A673 (cell line): ENCODE measurements around the gene SYNJ1. TPM values are rescaled to one million over a fixed set of nuclear protein-coding genes. Genes with fewer than 3 reads are reported as not detected.

Experiments
- BruUV-seq: library from RNA; stranded (reverse); fragments of 400-500 nt; replicated peaks from 2 replicates; lab custom pipeline; 2021; lab: Mats Ljungman, UMichigan
- CTCF ChIA-PET: fragments of 300-600 bp; sonication (Branson Sonifier 250); formaldehyde crosslinking; loops from one replicate; lab custom pipeline; 2022; ENCODE audit warnings: antibody characterized with exemption; lab: Charles Lee
- POLR2A ChIA-PET: fragments of 300-600 bp; sonication (Branson Sonifier 250); formaldehyde crosslinking; loops from one replicate; lab custom pipeline; 2022; ENCODE audit warnings: antibody characterized with exemption; ENCODE audit not compliant: low non-redundant PET; lab: Charles Lee
- DNase-seq: peaks from one replicate; pipeline ENCODE4 v3.0.0-alpha.2; 2015; ENCODE audit warnings: low spot score
- H3K27ac ChIP-seq: fragments of 200-600 bp; sonication (generic); 2 replicates; pipeline ENCODE4 v1.5.1; 2016; ENCODE audit warnings: mixed run types, low read depth, mild to moderate bottlenecking, mixed read lengths, antibody characterized with exemption, low read length; ENCODE audit not compliant: poor library complexity, severe bottlenecking
- H3K27me3 ChIP-seq: fragments of 200-600 bp; sonication (generic); replicated peaks from 2 replicates; pipeline ENCODE4 v1.6.1; 2017; ENCODE audit warnings: mixed run types, low read depth, mild to moderate bottlenecking, mixed read lengths, antibody characterized with exemption, low read length; ENCODE audit not compliant: insufficient read depth, poor library complexity
- H3K36me3 ChIP-seq: fragments of 200-600 bp; sonication (generic); 2 replicates; pipeline ENCODE4 v1.6.1; 2016; ENCODE audit warnings: mixed run types, mild to moderate bottlenecking, mixed read lengths, antibody characterized with exemption, low read length; ENCODE audit not compliant: insufficient read depth, poor library complexity, severe bottlenecking
- H3K4me1 ChIP-seq: fragments of 200-600 bp; sonication (generic); 2 replicates; pipeline ENCODE4 v1.6.1; 2017; ENCODE audit warnings: mixed run types, mild to moderate bottlenecking, mixed read lengths, antibody characterized with exemption, low read length; ENCODE audit not compliant: insufficient read depth, poor library complexity, severe bottlenecking
- H3K4me3 ChIP-seq: fragments of 200-600 bp; sonication (generic); 2 replicates; pipeline ENCODE4 v1.5.1; 2016; ENCODE audit warnings: low read depth, mixed run types, mild to moderate bottlenecking, mixed read lengths, low read length; ENCODE audit not compliant: poor library complexity, severe bottlenecking
- H3K9me3 ChIP-seq: fragments of 200-600 bp; sonication (generic); 2 replicates; pipeline ENCODE4 v1.6.1; 2016; ENCODE audit warnings: mixed run types, low read depth, mild to moderate bottlenecking, mixed read lengths, antibody characterized with exemption, low read length; ENCODE audit not compliant: poor library complexity, severe bottlenecking
- CTCF ChIP-seq: fragments of 300-800, 200-600 bp; sonication (generic); conservative IDR thresholded peaks from 2 replicates; pipeline ENCODE4 v1.5.1; 2017; ENCODE audit warnings: low read depth, mild to moderate bottlenecking, antibody characterized with exemption, low read length, moderate library complexity, mixed read lengths
- EZH2 ChIP-seq: fragments of 200-600 bp; sonication (generic); IDR thresholded peaks from 2 replicates; pipeline ENCODE4 v1.6.1; 2017; ENCODE audit warnings: borderline replicate concordance, low read depth, mild to moderate bottlenecking, mixed read lengths, antibody characterized with exemption, low read length; ENCODE audit not compliant: poor library complexity, severe bottlenecking
- intact Hi-C: fragments of 100-400 bp; cut with micrococcal nuclease; formaldehyde crosslinking; loops from one replicate; pipeline ENCODE4 v1.10.0; 2022; ENCODE audit not compliant: unreplicated experiment
- total RNA-seq: library from RNA; stranded (reverse); gene quantifications from 2 replicates; pipeline ENCODE4 v1.2.3, GENCODE V29; 2021

Gene SYNJ1
- total RNA-seq, 1 experiment from 2014 or later: 17.1 TPM

DNA sequence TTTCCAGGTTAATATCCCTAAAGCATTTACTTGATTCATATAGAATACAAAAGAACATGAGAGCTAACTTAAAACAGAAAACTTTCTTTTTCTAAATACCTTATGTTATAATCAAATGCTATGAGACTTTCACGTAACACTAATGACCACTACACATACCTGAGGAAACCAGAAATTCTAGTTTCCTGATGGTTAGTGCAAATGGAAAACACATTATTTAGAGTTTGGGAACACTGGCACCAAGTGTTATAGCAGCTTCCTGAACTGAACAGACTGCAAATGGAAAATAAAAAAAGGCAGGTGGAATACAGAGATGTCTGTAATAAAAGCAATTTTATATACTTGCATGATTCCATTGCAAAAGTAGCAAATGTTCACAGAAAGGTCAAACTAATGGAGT lies 28.3 kb upstream of the SYNJ1 start:
- intact Hi-C loops: no loop called here
- no peaks in the 10 kb centered on the region for H3K4me1 ChIP-seq
- peaks cover 79% of the 10 kb centered on the region for H3K36me3 ChIP-seq
- no peak for TF ChIP-seq EZH2
- no peak for TF ChIP-seq CTCF
- no peak for DNase-seq
- no peak overlapping the region for H3K4me3 ChIP-seq
- no TSS peak for BruUV-seq
- H3K27me3 ChIP-seq: no peaks in the 10 kb centered on the region
- CTCF ChIA-PET: no interaction called here
- H3K9me3 ChIP-seq: no peaks in the 10 kb centered on the region
- no peak overlapping the region for H3K27ac ChIP-seq
- POLR2A ChIA-PET: no interaction called here

- TF ChIP-seq EZH2 (no peak), CTCF (no peak)
- H3K27me3 ChIP-seq: no peaks in the 10 kb centered on the region
- no peak for DNase-seq
- no peak overlapping the region for H3K27ac ChIP-seq
- H3K4me1 ChIP-seq: no peaks in the 10 kb centered on the region
- BruUV-seq: no TSS peak
- ChIA-PET POLR2A (interaction anchor here (0.5 kb wide), 1 partner anchor 445 kb away, joined by 3 read pairs; no protein-coding TSS in a partner anchor), CTCF (no interaction called here)
- H3K36me3 ChIP-seq: peaks cover 79% of the 10 kb centered on the region
- H3K9me3 ChIP-seq: no peaks in the 10 kb centered on the region
- no peak overlapping the region for H3K4me3 ChIP-seq
- intact Hi-C loops: no loop called here
These were observed 26.2 kb upstream of the SYNJ1 start for GRCh38 chr21:32753818-32754585.

DNA sequence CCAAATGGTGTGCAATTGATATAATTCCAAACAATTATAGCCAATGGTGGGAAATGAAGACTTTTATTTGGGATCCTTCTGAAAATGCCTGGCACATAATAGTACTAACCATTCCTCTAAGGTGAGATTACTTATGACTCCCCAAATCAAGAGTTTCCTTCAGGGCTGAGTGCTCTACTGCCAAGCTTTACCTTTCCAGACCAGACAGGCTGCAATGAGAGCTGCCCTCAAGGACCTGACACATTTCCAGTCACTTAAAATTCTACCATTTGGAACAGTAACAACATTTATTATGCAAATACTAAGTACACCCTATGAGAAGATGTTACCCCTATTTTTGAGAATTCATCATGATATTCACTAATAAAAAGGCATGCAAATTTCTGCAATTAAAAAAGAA lies 22.6 kb upstream of the SYNJ1 start:
- Histone ChIP-seq H3K27me3 (no peaks in the 10 kb centered on the region), H3K9me3 (no peaks in the 10 kb centered on the region), H3K36me3 (peaks cover 92% of the 10 kb centered on the region), H3K4me3 (no peak overlapping the region), H3K4me1 (no peaks in the 10 kb centered on the region), H3K27ac (no peak overlapping the region)
- ChIA-PET POLR2A (no interaction called here), CTCF (no interaction called here)
- TF ChIP-seq EZH2: no peak
- no peak for TF ChIP-seq CTCF
- DNase-seq: no peak
- intact Hi-C loops: no loop called here
- BruUV-seq: no TSS peak
